ENCODE measurements around the gene ADGRG7.

The ADGRG7 gene

GRCh38 chr3:100726706-100727105 lies 117.3 kb downstream of the ADGRG7 start:
- H4K8ac ChIP-seq (ENCODE audit: low read depth, low read length), result no peak overlapping the region
- no peak overlapping the region for H2BK5ac ChIP-seq (ENCODE audit: low read depth, low read length, poor library complexity)
- H3K4me3 ChIP-seq (ENCODE audit: low read depth, low read length), result no peak overlapping the region
- no peak overlapping the region for H3K9ac ChIP-seq (ENCODE audit: low read length)
- no peak overlapping the region for H4K91ac ChIP-seq (ENCODE audit: low read depth, low read length)
- H4K12ac ChIP-seq (ENCODE audit: low read depth, low read length), result no peak overlapping the region
- H3K79me1 ChIP-seq (ENCODE audit: low read length), result no peaks in the 10 kb centered on the region
- no peaks in the 10 kb centered on the region for H3K79me2 ChIP-seq (ENCODE audit: control insufficient read depth, insufficient read depth, low read length, poor library complexity)
- H3K14ac ChIP-seq (ENCODE audit: low read length), result no peak overlapping the region
- H2BK120ac ChIP-seq (ENCODE audit: insufficient read depth, low read length, poor library complexity), result no peak overlapping the region
- H3K18ac ChIP-seq (ENCODE audit: low read length), result no peak overlapping the region
- H3K27ac ChIP-seq (ENCODE audit: low read depth, low read length), result no peak overlapping the region
- H2AK5ac ChIP-seq (ENCODE audit: low read length), result no peak overlapping the region
- no CpG with 5 or more reads among the region's 1 CpG for WGBS (ENCODE audit: extremely low coverage, insufficient coverage, insufficient read length)
- H2AFZ ChIP-seq (ENCODE audit: insufficient read depth, low read length, poor library complexity), result no peak overlapping the region
- H3K36me3 ChIP-seq (ENCODE audit: control insufficient read depth in 1 of 2, insufficient read depth in 2 of 2, low read length in 2 of 2), result peaks cover 11 to 16% of the 10 kb centered on the region in 2 experiments
- H2BK12ac ChIP-seq (ENCODE audit: low read length), result no peak overlapping the region
- H3K27me3 ChIP-seq (ENCODE audit: insufficient read depth, low read length), result no peaks in the 10 kb centered on the region
- DNase-seq, result peak in 1 of 2 donors; percentile 70
- no peak overlapping the region for H3K4ac ChIP-seq (ENCODE audit: low read depth, low read length)
- no peaks in the 10 kb centered on the region for H3K4me1 ChIP-seq (ENCODE audit: control insufficient read depth in 1 of 2, insufficient read depth in 2 of 2, low read length in 2 of 2)
- no peak overlapping the region for H3K23ac ChIP-seq (ENCODE audit: low read length)
- H3K9me3 ChIP-seq (ENCODE audit: insufficient read depth, low read depth, low read length), result no peaks in the 10 kb centered on the region
- H3K4me2 ChIP-seq (ENCODE audit: low read length), result no peak overlapping the region

- no peaks in the 10 kb centered on the region for H3K27me3 ChIP-seq (ENCODE audit: insufficient read depth, low read length)
- H2BK12ac ChIP-seq (ENCODE audit: low read length), result no peak overlapping the region
- H3K4me3 ChIP-seq (ENCODE audit: low read depth, low read length), result no peak overlapping the region
- no peak overlapping the region for H4K8ac ChIP-seq (ENCODE audit: low read depth, low read length)
- no peaks in the 10 kb centered on the region for H3K79me1 ChIP-seq (ENCODE audit: low read length)
- no peak overlapping the region for H3K4me2 ChIP-seq (ENCODE audit: low read length)
- H3K14ac ChIP-seq (ENCODE audit: low read length), result no peak overlapping the region
- H3K79me2 ChIP-seq (ENCODE audit: control insufficient read depth, insufficient read depth, low read length, poor library complexity), result no peaks in the 10 kb centered on the region
- H3K4ac ChIP-seq (ENCODE audit: low read depth, low read length), result no peak overlapping the region
- no peak overlapping the region for H2BK5ac ChIP-seq (ENCODE audit: low read depth, low read length, poor library complexity)
- no peaks in the 10 kb centered on the region for H3K4me1 ChIP-seq (ENCODE audit: control insufficient read depth in 1 of 2, insufficient read depth in 2 of 2, low read length in 2 of 2)
- H2AFZ ChIP-seq (ENCODE audit: insufficient read depth, low read length, poor library complexity), result no peak overlapping the region
- no peak for DNase-seq
- H4K91ac ChIP-seq (ENCODE audit: low read depth, low read length), result no peak overlapping the region
- H3K27ac ChIP-seq (ENCODE audit: low read depth, low read length), result no peak overlapping the region
- H3K36me3 ChIP-seq (ENCODE audit: control insufficient read depth in 1 of 2, insufficient read depth in 2 of 2, low read length in 2 of 2), result peaks cover 9 to 11% of the 10 kb centered on the region in 2 experiments
- H3K23ac ChIP-seq (ENCODE audit: low read length), result no peak overlapping the region
- no peak overlapping the region for H3K9ac ChIP-seq (ENCODE audit: low read length)
- no peak overlapping the region for H4K12ac ChIP-seq (ENCODE audit: low read depth, low read length)
- H2BK120ac ChIP-seq (ENCODE audit: insufficient read depth, low read length, poor library complexity), result no peak overlapping the region
- no peak overlapping the region for H2AK5ac ChIP-seq (ENCODE audit: low read length)
- 100% methylated on average over 2 of the region's 3 CpGs for WGBS (ENCODE audit: extremely low coverage, insufficient coverage, insufficient read length)
- H3K18ac ChIP-seq (ENCODE audit: low read length), result no peak overlapping the region
- no peaks in the 10 kb centered on the region for H3K9me3 ChIP-seq (ENCODE audit: insufficient read depth, low read depth, low read length)
These were observed 121.1 kb downstream of the ADGRG7 start for GRCh38 chr3:100730524-100730923.

GRCh38 chr3:100732435-100732834 lies 123.0 kb downstream of the ADGRG7 start:
- Histone ChIP-seq H3K4ac (ENCODE audit: low read depth, low read length) (no peak overlapping the region), H3K14ac (ENCODE audit: low read length) (no peak overlapping the region), H2BK120ac (ENCODE audit: insufficient read depth, low read length, poor library complexity) (no peak overlapping the region), H2AK5ac (ENCODE audit: low read length) (no peak overlapping the region), H3K79me1 (ENCODE audit: low read length) (no peaks in the 10 kb centered on the region), H3K4me3 (ENCODE audit: low read depth, low read length) (no peak overlapping the region), H3K4me2 (ENCODE audit: low read length) (no peak overlapping the region), H4K12ac (ENCODE audit: low read depth, low read length) (no peak overlapping the region), H2AFZ (ENCODE audit: insufficient read depth, low read length, poor library complexity) (no peak overlapping the region), H3K79me2 (ENCODE audit: control insufficient read depth, insufficient read depth, low read length, poor library complexity) (no peaks in the 10 kb centered on the region), H3K27ac (ENCODE audit: low read depth, low read length) (no peak overlapping the region), H3K9ac (ENCODE audit: low read length) (no peak overlapping the region), H3K4me1 (ENCODE audit: control insufficient read depth in 1 of 2, insufficient read depth in 2 of 2, low read length in 2 of 2) (no peaks in the 10 kb centered on the region), H2BK5ac (ENCODE audit: low read depth, low read length, poor library complexity) (no peak overlapping the region), H3K18ac (ENCODE audit: low read length) (no peak overlapping the region), H3K23ac (ENCODE audit: low read length) (no peak overlapping the region), H3K36me3 (ENCODE audit: control insufficient read depth in 1 of 2, insufficient read depth in 2 of 2, low read length in 2 of 2) (peaks cover 8 to 9% of the 10 kb centered on the region in 2 experiments), H4K91ac (ENCODE audit: low read depth, low read length) (no peak overlapping the region), H3K9me3 (ENCODE audit: insufficient read depth, low read depth, low read length) (no peaks in the 10 kb centered on the region), H3K27me3 (ENCODE audit: insufficient read depth, low read length) (no peaks in the 10 kb centered on the region), H4K8ac (ENCODE audit: low read depth, low read length) (no peak overlapping the region), H2BK12ac (ENCODE audit: low read length) (no peak overlapping the region)
- no peak for DNase-seq
- no CpG with 5 or more reads among the region's 3 CpGs for WGBS (ENCODE audit: extremely low coverage, insufficient coverage, insufficient read length)

GRCh38 chr3:100737334-100737733 lies 127.9 kb downstream of the ADGRG7 start:
- Histone ChIP-seq H3K79me1 (ENCODE audit: low read length) (no peaks in the 10 kb centered on the region), H3K4me3 (ENCODE audit: low read depth, low read length) (no peak overlapping the region), H3K4me2 (ENCODE audit: low read length) (no peak overlapping the region), H3K9me3 (ENCODE audit: insufficient read depth, low read depth, low read length) (no peaks in the 10 kb centered on the region), H3K23ac (ENCODE audit: low read length) (no peak overlapping the region), H3K4me1 (ENCODE audit: control insufficient read depth in 1 of 2, insufficient read depth in 2 of 2, low read length in 2 of 2) (no peaks in the 10 kb centered on the region), H2AK5ac (ENCODE audit: low read length) (no peak overlapping the region), H3K4ac (ENCODE audit: low read depth, low read length) (no peak overlapping the region), H3K36me3 (ENCODE audit: control insufficient read depth in 1 of 2, insufficient read depth in 2 of 2, low read length in 2 of 2) (peaks cover 8 to 17% of the 10 kb centered on the region in 2 experiments), H4K91ac (ENCODE audit: low read depth, low read length) (no peak overlapping the region), H2BK120ac (ENCODE audit: insufficient read depth, low read length, poor library complexity) (no peak overlapping the region), H3K79me2 (ENCODE audit: control insufficient read depth, insufficient read depth, low read length, poor library complexity) (no peaks in the 10 kb centered on the region), H3K9ac (ENCODE audit: low read length) (no peak overlapping the region), H4K12ac (ENCODE audit: low read depth, low read length) (no peak overlapping the region), H2BK5ac (ENCODE audit: low read depth, low read length, poor library complexity) (no peak overlapping the region), H3K14ac (ENCODE audit: low read length) (no peak overlapping the region), H3K18ac (ENCODE audit: low read length) (no peak overlapping the region), H4K8ac (ENCODE audit: low read depth, low read length) (no peak overlapping the region), H3K27me3 (ENCODE audit: insufficient read depth, low read length) (no peaks in the 10 kb centered on the region), H3K27ac (ENCODE audit: low read depth, low read length) (no peak overlapping the region), H2BK12ac (ENCODE audit: low read length) (no peak overlapping the region), H2AFZ (ENCODE audit: insufficient read depth, low read length, poor library complexity) (no peak overlapping the region)
- WGBS (ENCODE audit: extremely low coverage, insufficient coverage, insufficient read length), result no CpG with 5 or more reads among the region's 2 CpGs
- DNase-seq, result peak in 1 of 2 donors; percentile 22
